ENCODE measurements around the gene FAM227A.
A peak's percentile ranks its signal among the peaks of the same experiment; 100 is the strongest.

FAM227A gene

GRCh38 chr22:38566726-38567504 is 89.3 kb downstream of the FAM227A start:
- DNase-seq = peak in 1 of 2 experiments; percentile 18
- no peak for TF ChIP-seq GATA1 (IDR thresholded peaks at IDR 0.05; ENCODE audit: low read depth, low read length)
- TF ChIP-seq POLR2A (IDR thresholded peaks at IDR 0.05; ENCODE audit: low read length) = no peak

- no peak for TF ChIP-seq POLR2A (IDR thresholded peaks at IDR 0.05; ENCODE audit: low read length)
- TF ChIP-seq GATA1 (IDR thresholded peaks at IDR 0.05; ENCODE audit: low read depth, low read length) = no peak
These were observed 90.8 kb downstream of the FAM227A start for GRCh38 chr22:38565441-38565840.

GRCh38 chr22:38564669-38565068 is 91.5 kb downstream of the FAM227A start:
- TF ChIP-seq POLR2A (IDR thresholded peaks at IDR 0.05; ENCODE audit: low read length) (no peak), GATA1 (IDR thresholded peaks at IDR 0.05; ENCODE audit: low read depth, low read length) (no peak)
- no peak for DNase-seq

More at GRCh38 chr22:38565441-38565840, 90.8 kb downstream of the FAM227A start:
- DNase-seq = no peak

- DNase-seq = no peak
- TF ChIP-seq GATA1 (IDR thresholded peaks at IDR 0.05; ENCODE audit: low read depth, low read length) (no peak), POLR2A (IDR thresholded peaks at IDR 0.05; ENCODE audit: low read length) (no peak)
These were observed 101.9 kb downstream of the FAM227A start for GRCh38 chr22:38554281-38554680.

- TF ChIP-seq GATA1 (IDR thresholded peaks at IDR 0.05; ENCODE audit: low read depth, low read length) (no peak), POLR2A (IDR thresholded peaks at IDR 0.05; ENCODE audit: low read length) (no peak)
These were observed 106.9 kb downstream of the FAM227A start for GRCh38 chr22:38549101-38549894.

GRCh38 chr22:38540701-38541100 is 115.5 kb downstream of the FAM227A start:
- TF ChIP-seq POLR2A (IDR thresholded peaks at IDR 0.05; ENCODE audit: low read length) (no peak), GATA1 (IDR thresholded peaks at IDR 0.05; ENCODE audit: low read depth, low read length) (no peak)
- DNase-seq = no peak

More at GRCh38 chr22:38549101-38549894, 106.9 kb downstream of the FAM227A start:
- DNase-seq = no peak

- DNase-seq = no peak
- TF ChIP-seq POLR2A (IDR thresholded peaks at IDR 0.05; ENCODE audit: low read length) = no peak
These were observed 124.8 kb downstream of the FAM227A start for GRCh38 chr22:38531251-38531938.

All from erythroblast (primary cell).